Left ventricle myocardium inferior (tissue), 1 donor: Measurements from ENCODE around the gene YIF1A. TPM values are rescaled to one million over a fixed set of nuclear protein-coding genes. Genes with fewer than 3 reads are reported as not detected.

Source experiments
- DNase-seq: peaks from one replicate; pipeline ENCODE4 v3.0.0-alpha.2; 2020
- H3K27ac ChIP-seq: fragments of 200-600 bp; replicated peaks from 2 replicates; pipeline ENCODE4 v1.8.0; 2021
- H3K27me3 ChIP-seq: fragments of 200-600 bp; 2 replicates; pipeline ENCODE4 v1.8.0; 2021; ENCODE audit warnings: low read depth
- H3K36me3 ChIP-seq: fragments of 200-600 bp; 2 replicates; pipeline ENCODE4 v1.8.0; 2021
- H3K4me1 ChIP-seq: fragments of 200-600 bp; 2 replicates; pipeline ENCODE4 v1.8.0; 2021
- H3K4me3 ChIP-seq: fragments of 200-600 bp; 2 replicates; pipeline ENCODE4 v1.8.0; 2021; ENCODE audit warnings: mild to moderate bottlenecking, moderate library complexity
- H3K9me3 ChIP-seq: fragments of 200-600 bp; replicated peaks from 2 replicates; pipeline ENCODE4 v1.8.0; 2021
- intact Hi-C: fragments of 100-400 bp; cut with micrococcal nuclease; formaldehyde crosslinking; loops from one replicate; pipeline ENCODE4 v1.11.0; 2022
- total RNA-seq: library from RNA; stranded (reverse); fragmentation: NEBNext Ultra II Directional; extraction: Animal tissue kit (Norgen Biotek cat#: 25700); gene quantifications from one replicate; pipeline ENCODE4 v1.2.1, GENCODE V29; 2021
- TF ChIP-seq, protein P1 (sequence below): fragments of 200-600 bp; IDR thresholded peaks from 2 replicates; pipeline ENCODE4 v1.8.0; 2021; ENCODE audit warnings: antibody characterized with exemption, mild to moderate bottlenecking, borderline replicate concordance
- donor health status: DM: no; HTN: yes; CAD: no; lungs with severe emphysema.

YIF1A gene
- total RNA-seq, 1 donor from 2014 or later: 45.6 TPM

GRCh38 chr11:66274219-66274618 lies 14.7 kb downstream of the YIF1A start:
- H3K4me3 ChIP-seq: no peak overlapping the region
- no peak for DNase-seq
- intact Hi-C loops: no loop called here
- H3K9me3 ChIP-seq: no peaks in the 10 kb centered on the region
- H3K27ac ChIP-seq: no peak overlapping the region
- peaks cover 38% of the 10 kb centered on the region for H3K4me1 ChIP-seq
- TF ChIP-seq, protein P1, sequence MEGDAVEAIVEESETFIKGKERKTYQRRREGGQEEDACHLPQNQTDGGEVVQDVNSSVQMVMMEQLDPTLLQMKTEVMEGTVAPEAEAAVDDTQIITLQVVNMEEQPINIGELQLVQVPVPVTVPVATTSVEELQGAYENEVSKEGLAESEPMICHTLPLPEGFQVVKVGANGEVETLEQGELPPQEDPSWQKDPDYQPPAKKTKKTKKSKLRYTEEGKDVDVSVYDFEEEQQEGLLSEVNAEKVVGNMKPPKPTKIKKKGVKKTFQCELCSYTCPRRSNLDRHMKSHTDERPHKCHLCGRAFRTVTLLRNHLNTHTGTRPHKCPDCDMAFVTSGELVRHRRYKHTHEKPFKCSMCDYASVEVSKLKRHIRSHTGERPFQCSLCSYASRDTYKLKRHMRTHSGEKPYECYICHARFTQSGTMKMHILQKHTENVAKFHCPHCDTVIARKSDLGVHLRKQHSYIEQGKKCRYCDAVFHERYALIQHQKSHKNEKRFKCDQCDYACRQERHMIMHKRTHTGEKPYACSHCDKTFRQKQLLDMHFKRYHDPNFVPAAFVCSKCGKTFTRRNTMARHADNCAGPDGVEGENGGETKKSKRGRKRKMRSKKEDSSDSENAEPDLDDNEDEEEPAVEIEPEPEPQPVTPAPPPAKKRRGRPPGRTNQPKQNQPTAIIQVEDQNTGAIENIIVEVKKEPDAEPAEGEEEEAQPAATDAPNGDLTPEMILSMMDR: no peak
- peaks cover 52% of the 10 kb centered on the region for H3K36me3 ChIP-seq
- H3K27me3 ChIP-seq: no peaks in the 10 kb centered on the region

GRCh38 chr11:66272596-66272995 lies 16.3 kb downstream of the YIF1A start:
- no peak for DNase-seq
- H3K27me3 ChIP-seq: no peaks in the 10 kb centered on the region
- no peaks in the 10 kb centered on the region for H3K9me3 ChIP-seq
- no peak overlapping the region for H3K4me3 ChIP-seq
- TF ChIP-seq, protein P1: no peak
- peaks cover 52% of the 10 kb centered on the region for H3K36me3 ChIP-seq
- no peak overlapping the region for H3K27ac ChIP-seq
- peaks cover 44% of the 10 kb centered on the region for H3K4me1 ChIP-seq
- intact Hi-C loops: no loop called here

- TF ChIP-seq, protein P1: no peak
- intact Hi-C loops: no loop called here
These were observed 17.1 kb downstream of the YIF1A start for GRCh38 chr11:66271816-66272215.

GRCh38 chr11:66268952-66269905 lies 19.7 kb downstream of the YIF1A start:
- TF ChIP-seq, protein P1: peak; percentile 26
- no peak for DNase-seq
- intact Hi-C loops: no loop called here
- no peaks in the 10 kb centered on the region for H3K9me3 ChIP-seq
- H3K27ac ChIP-seq: peak overlapping the region; percentile 98
- peaks cover 44% of the 10 kb centered on the region for H3K36me3 ChIP-seq
- no peaks in the 10 kb centered on the region for H3K27me3 ChIP-seq
- H3K4me3 ChIP-seq: peak overlapping the region; percentile 90
- H3K4me1 ChIP-seq: peaks cover 52% of the 10 kb centered on the region

More at GRCh38 chr11:66271816-66272215, 17.1 kb downstream of the YIF1A start:
- Histone ChIP-seq H3K36me3 (peaks cover 52% of the 10 kb centered on the region), H3K27ac (no peak overlapping the region), H3K4me3 (no peak overlapping the region), H3K9me3 (no peaks in the 10 kb centered on the region), H3K4me1 (peaks cover 46% of the 10 kb centered on the region), H3K27me3 (no peaks in the 10 kb centered on the region)
- DNase-seq: no peak

- intact Hi-C loops: no loop called here
- Histone ChIP-seq H3K27ac (peak within 1 kb of the TSS; percentile 98), H3K27me3 (no peaks in the 10 kb centered on the region), H3K4me3 (peak within 1 kb of the TSS; percentile 90), H3K4me1 (peaks cover 49% of the 10 kb centered on the region), H3K9me3 (no peaks in the 10 kb centered on the region), H3K36me3 (peaks cover 38% of the 10 kb centered on the region)
- TF ChIP-seq, protein P1: no peak
- peak; percentile 100 for DNase-seq
These were observed 20.5 kb downstream of the YIF1A start, which contains the start of gene RAB1B for GRCh38 chr11:66268244-66268951. Gene RAB1B (plus strand): TSS chr11:66268639. CDS start chr11:66268680, 41 bp downstream.
